Choroid plexus epithelial cell (primary cell): Measurements from ENCODE around the gene KCNIP1.

Experiments used
- DNase-seq: peaks from one replicate; pipeline ENCODE4 v3.0.0-alpha.2; 2010; ENCODE audit warnings: low read depth
- H3K4me3 ChIP-seq: 2 replicates; pipeline ENCODE4 v1.5.1; 2011; ENCODE audit warnings: low read depth, mild to moderate bottlenecking, control low read depth, low read length, moderate library complexity
- CTCF ChIP-seq: conservative IDR thresholded peaks from 2 replicates; pipeline ENCODE4 v1.5.1; 2011; ENCODE audit warnings: low read depth, mild to moderate bottlenecking, control low read depth, inconsistent platforms, low read length, moderate library complexity

KCNIP1 gene

GRCh38 chr5:170584003-170584402, 80.2 kb downstream of the KCNIP1 start:
- DNase-seq: no peak
- no peak for TF ChIP-seq CTCF
- H3K4me3 ChIP-seq: no peak overlapping the region

GRCh38 chr5:170584450-170585058, 80.7 kb downstream of the KCNIP1 start:
- TF ChIP-seq CTCF: no peak
- DNase-seq: no peak
- no peak overlapping the region for H3K4me3 ChIP-seq

GRCh38 chr5:170585273-170585948, 81.6 kb downstream of the KCNIP1 start:
- TF ChIP-seq CTCF: no peak
- no peak for DNase-seq
- no peak overlapping the region for H3K4me3 ChIP-seq

- no peak overlapping the region for H3K4me3 ChIP-seq
- TF ChIP-seq CTCF: no peak
- DNase-seq: no peak
These were observed 84.0 kb downstream of the KCNIP1 start for GRCh38 chr5:170587808-170588207.

- DNase-seq: no peak
- H3K4me3 ChIP-seq: no peak overlapping the region
- TF ChIP-seq CTCF: no peak
These were observed 85.8 kb downstream of the KCNIP1 start for GRCh38 chr5:170589643-170590042.

GRCh38 chr5:170590566-170590965, 86.7 kb downstream of the KCNIP1 start:
- DNase-seq: no peak
- TF ChIP-seq CTCF: no peak
- no peak overlapping the region for H3K4me3 ChIP-seq

GRCh38 chr5:170591054-170591453, 87.2 kb downstream of the KCNIP1 start:
- no peak for TF ChIP-seq CTCF
- H3K4me3 ChIP-seq: no peak overlapping the region
- peak; percentile 6 for DNase-seq
